HG02763 (cell line): ENCODE data around the gene VPS29.
"Not testable (repeated sequence)": the region's sequence is repeated elsewhere in the genome, so short reads cannot be mapped to it uniquely, and the experiment has no call there.

Source experiments
- ATAC-seq: cut with Tn5 transposase; IDR thresholded peaks from one replicate; pipeline ENCODE4 v1.9.1; 2021; ENCODE audit warnings: mild to moderate bottlenecking, moderate library complexity; ENCODE audit not compliant: unreplicated experiment

The VPS29 gene

GRCh38 chr12:110501752-110502738, at the start of gene VPS29, which contains the start of gene RAD9B:
Gene VPS29 (minus strand): TSS chr12:110502111. CDS start chr12:110502051, 60 bp downstream.
Gene RAD9B (plus strand): TSS chr12:110502331. CDS start chr12:110502338, 7 bp downstream.
- peak; percentile 95 for ATAC-seq

GRCh38 chr12:110550981-110551380, 49.1 kb upstream of the VPS29 start:
- ATAC-seq = no peak

GRCh38 chr12:110549716-110550115, 47.8 kb upstream of the VPS29 start:
- ATAC-seq = no peak

GRCh38 chr12:110548678-110549077, 46.8 kb upstream of the VPS29 start:
- ATAC-seq = no peak

GRCh38 chr12:110547090-110547489, 45.2 kb upstream of the VPS29 start:
- no peak for ATAC-seq

GRCh38 chr12:110546339-110546738, 44.4 kb upstream of the VPS29 start:
- no peak for ATAC-seq

- no peak for ATAC-seq
Observed at GRCh38 chr12:110545812-110546211, 43.9 kb upstream of the VPS29 start.

GRCh38 chr12:110545259-110545658, 43.3 kb upstream of the VPS29 start:
- ATAC-seq = not testable (repeated sequence)

- ATAC-seq = no peak
Observed at GRCh38 chr12:110543965-110544364, 42.1 kb upstream of the VPS29 start.

GRCh38 chr12:110543252-110543959, 41.5 kb upstream of the VPS29 start:
- no peak for ATAC-seq

- no peak for ATAC-seq
Observed at GRCh38 chr12:110540048-110540447, 38.1 kb upstream of the VPS29 start.

GRCh38 chr12:110538869-110539622, 37.1 kb upstream of the VPS29 start:
- ATAC-seq = no peak

GRCh38 chr12:110537605-110538409, 35.9 kb upstream of the VPS29 start:
- ATAC-seq = no peak

GRCh38 chr12:110536834-110537604, 35.1 kb upstream of the VPS29 start:
- ATAC-seq = no peak

GRCh38 chr12:110534811-110535210, 32.9 kb upstream of the VPS29 start:
- no peak for ATAC-seq

- no peak for ATAC-seq
Observed at GRCh38 chr12:110533607-110534006, 31.7 kb upstream of the VPS29 start.

GRCh38 chr12:110532644-110533043, 30.7 kb upstream of the VPS29 start:
- ATAC-seq = no peak

GRCh38 chr12:110531741-110532333, 29.9 kb upstream of the VPS29 start:
- peak; percentile 79 for ATAC-seq

- ATAC-seq = no peak
Observed at GRCh38 chr12:110530511-110530910, 28.6 kb upstream of the VPS29 start.
